KBM-7 (cell line): ENCODE results near the gene CDH19.
"Not testable (repeated sequence)": the region's sequence is repeated elsewhere in the genome, so short reads cannot be mapped to it uniquely, and the experiment has no call there.

ENCODE experiments used
- DNase-seq: peaks from one replicate; pipeline ENCODE4 v3.0.0-alpha.2; 2015
- in situ Hi-C: fragments of 300-500 bp; cut with MboI; formaldehyde crosslinking; loops from 2 replicates; pipeline ENCODE4 v1.14.3; 2020; ENCODE audit warnings: low sequenced_read_pairs, low pct_unique_long_range_greater_than_20kb, mixed read lengths

CDH19 gene

GRCh38 chr18:66497351-66497750 is 106.5 kb downstream of the CDH19 start:
- in situ Hi-C loops = no loop called here
- no peak for DNase-seq

- in situ Hi-C loops = no loop called here
- DNase-seq = peak; percentile 46
Observed at GRCh38 chr18:66495844-66496243, 108.0 kb downstream of the CDH19 start.

- in situ Hi-C loops = no loop called here
- DNase-seq = no peak
Observed at GRCh38 chr18:66473882-66474281, 130.0 kb downstream of the CDH19 start.

DNA sequence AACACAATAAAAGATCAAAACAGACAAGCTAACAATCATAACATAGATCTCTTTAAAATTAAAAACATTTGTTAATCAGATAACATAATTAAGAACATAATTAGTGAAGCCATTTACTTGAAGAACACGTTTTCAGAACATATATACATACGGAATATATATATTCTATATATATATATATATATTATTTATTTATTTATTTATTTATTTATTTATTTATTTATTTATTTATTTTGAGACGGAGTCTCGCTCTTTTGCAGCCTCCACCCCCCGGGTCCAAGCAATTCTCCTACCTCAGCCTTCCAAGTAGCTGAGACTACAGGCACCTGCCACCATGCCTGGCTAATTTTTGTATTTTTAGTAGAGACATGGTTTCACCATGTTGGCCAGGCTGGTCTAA is 137.7 kb downstream of the CDH19 start:
- DNase-seq, in situ Hi-C loops: not testable (repeated sequence)

DNA sequence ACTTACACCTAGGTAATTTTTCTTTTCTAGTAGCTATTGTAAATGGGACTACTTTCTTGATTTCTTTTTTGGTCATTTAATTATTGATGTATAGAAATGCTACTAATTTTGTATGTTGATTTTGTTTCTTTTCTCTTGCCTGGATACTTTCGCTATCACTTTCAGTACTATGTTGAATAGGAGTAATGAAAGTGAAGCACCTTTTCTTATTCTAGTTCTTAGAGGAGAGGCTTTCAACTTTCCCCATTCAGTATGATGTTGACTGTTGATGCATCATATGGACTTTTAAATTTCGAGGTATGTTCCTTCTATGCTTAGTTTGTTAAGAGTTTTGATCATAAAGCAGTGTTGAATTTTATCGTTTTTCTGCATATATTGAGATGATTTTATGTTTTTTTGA is 142.5 kb downstream of the CDH19 start:
- no peak for DNase-seq
- in situ Hi-C loops = no loop called here

- in situ Hi-C loops = no loop called here
Observed at GRCh38 chr18:66457245-66457644, 146.6 kb downstream of the CDH19 start.

More at GRCh38 chr18:66457245-66457644, 146.6 kb downstream of the CDH19 start:
- DNase-seq = no peak
